Spleen (tissue), 7 donors: ENCODE results near the gene EFHD2.

ENCODE experiments used
- POLR2A ChIP-seq, 3 donors: fragments of 450-650 bp; IDR thresholded peaks; one replicate each; pipeline ENCODE4 v1.5.1; 2017; ENCODE audit warnings: antibody characterized with exemption in 3 of 3, mild to moderate bottlenecking in 1 of 3
- TF ChIP-seq, protein P1 (sequence below), 11 experiments: fragments of 200-600 bp in 7 of 11; fragments of 450-650 bp in 4 of 11; sonication (generic) in 4 of 11; IDR thresholded peaks in 8 of 11; conservative IDR thresholded peaks in 3 of 11; 1 replicate in 7 of 11; 2 replicates in 4 of 11; pipeline versions ENCODE4 v1.4.0 to v1.8.0; 2016 to 2021; ENCODE audit warnings: antibody characterized with exemption in 11 of 11, inconsistent platforms in 4 of 11, mild to moderate bottlenecking in 1 of 11
- donor health status: DM: no; HTN: no; CAD: no; lungs with moderate emphysema.
- donor health status: DM: no; HTN: no; CAD: no.
- donor health status: DM: no; HTN: no; CAD: no.

DNA sequence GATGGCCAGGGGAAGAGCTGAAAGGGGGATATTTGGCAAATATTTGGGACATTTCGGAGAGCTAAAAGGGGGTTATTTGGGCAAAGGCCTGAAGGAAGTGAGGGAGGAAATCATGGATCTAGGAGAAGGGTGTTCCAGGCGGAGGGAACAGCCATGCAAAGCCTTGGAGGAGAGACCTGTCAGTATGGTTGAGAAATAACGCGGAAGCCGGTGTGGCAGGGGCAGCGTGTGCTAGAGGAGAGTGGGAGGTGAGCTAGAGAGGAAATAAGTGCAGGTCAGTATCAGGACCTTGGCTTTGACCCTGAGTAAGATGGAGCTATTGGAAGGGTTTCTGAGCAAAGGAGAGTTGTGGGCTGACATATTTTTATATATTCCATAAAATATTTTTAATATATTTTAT, 31.6 kb downstream of the EFHD2 start:
- TF ChIP-seq POLR2A (IDR thresholded peaks at IDR 0.05): no peak
- TF ChIP-seq, protein P1, sequence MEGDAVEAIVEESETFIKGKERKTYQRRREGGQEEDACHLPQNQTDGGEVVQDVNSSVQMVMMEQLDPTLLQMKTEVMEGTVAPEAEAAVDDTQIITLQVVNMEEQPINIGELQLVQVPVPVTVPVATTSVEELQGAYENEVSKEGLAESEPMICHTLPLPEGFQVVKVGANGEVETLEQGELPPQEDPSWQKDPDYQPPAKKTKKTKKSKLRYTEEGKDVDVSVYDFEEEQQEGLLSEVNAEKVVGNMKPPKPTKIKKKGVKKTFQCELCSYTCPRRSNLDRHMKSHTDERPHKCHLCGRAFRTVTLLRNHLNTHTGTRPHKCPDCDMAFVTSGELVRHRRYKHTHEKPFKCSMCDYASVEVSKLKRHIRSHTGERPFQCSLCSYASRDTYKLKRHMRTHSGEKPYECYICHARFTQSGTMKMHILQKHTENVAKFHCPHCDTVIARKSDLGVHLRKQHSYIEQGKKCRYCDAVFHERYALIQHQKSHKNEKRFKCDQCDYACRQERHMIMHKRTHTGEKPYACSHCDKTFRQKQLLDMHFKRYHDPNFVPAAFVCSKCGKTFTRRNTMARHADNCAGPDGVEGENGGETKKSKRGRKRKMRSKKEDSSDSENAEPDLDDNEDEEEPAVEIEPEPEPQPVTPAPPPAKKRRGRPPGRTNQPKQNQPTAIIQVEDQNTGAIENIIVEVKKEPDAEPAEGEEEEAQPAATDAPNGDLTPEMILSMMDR (IDR thresholded peaks at IDR 0.05 in 8 of 11, conservative IDR thresholded peaks at IDR 0.05 in 3 of 11): no peak
